Adipose tissue (tissue), 3 donors: Measurements from ENCODE around the gene NFATC3. TPM values are rescaled to one million over a fixed set of nuclear protein-coding genes. Genes with fewer than 3 reads are reported as not detected.

ENCODE experiments used
- H3K27ac ChIP-seq: one replicate; pipeline ENCODE4 v1.5.1; 2013; ENCODE audit warnings: low read depth, low read length
- WGBS, 3 donors: extraction: QIAGEN DNeasy Blood & Tissue Kit; methylation state at CpG; one replicate each; pipeline ENCODE4 v1.1.7; 2013; 5-methylcytosine and 5-hydroxymethylcytosine counted together
- polyA plus RNA-seq, 3 donors: library from polyadenylated mRNA; stranded (reverse); fragments of 200-250 nt; gene quantifications; one replicate each; pipeline ENCODE4 v1.2.3, GENCODE V29; 2013
- donor health status: healthy with polysubstance abuse.
- donor health status: Bipolar disorder and iron deficiency.
- donor health status: healthy.

NFATC3 gene
- polyA plus RNA-seq, 3 donors = 5.9 to 12.5 (median 11.2) TPM

DNA sequence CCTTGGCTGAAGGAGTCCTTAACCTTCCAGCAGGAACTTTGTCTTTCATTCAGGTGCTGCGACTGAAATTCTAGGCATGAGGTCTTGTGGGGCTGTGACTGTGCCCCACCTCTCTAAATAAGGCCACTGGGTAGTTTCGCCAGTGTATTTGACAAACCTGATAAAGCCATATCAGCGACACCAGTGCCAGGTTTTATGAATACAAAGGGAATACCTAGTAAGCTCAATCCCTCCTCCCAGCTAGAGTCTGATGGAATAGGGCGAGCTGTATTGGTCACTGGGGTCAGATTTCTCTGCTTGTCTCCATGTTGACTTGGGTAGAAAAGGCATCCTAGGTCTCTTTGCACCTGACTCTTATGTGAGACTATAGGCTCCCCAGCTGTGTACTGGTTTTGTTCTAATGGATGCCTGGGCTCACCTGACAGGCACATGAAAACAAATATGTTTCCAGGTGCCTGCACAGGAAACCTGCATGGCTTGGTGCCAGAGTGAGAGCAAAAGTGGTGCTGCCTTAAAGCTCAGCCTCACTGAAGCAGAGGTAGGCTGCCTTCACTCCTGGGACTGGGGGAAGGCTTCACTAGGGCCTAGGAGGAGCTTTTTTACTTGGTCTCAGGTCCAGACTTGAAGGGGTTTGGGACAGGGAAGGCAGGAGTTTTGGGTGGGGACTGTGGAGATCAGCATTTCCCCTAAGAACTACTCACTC is 187.5 kb downstream of the NFATC3 start:
- 39 to 95% (median 87%) methylated on average over 4 of the region's 4 CpGs for WGBS, 3 donors
- H3K27ac ChIP-seq = no peak overlapping the region

DNA sequence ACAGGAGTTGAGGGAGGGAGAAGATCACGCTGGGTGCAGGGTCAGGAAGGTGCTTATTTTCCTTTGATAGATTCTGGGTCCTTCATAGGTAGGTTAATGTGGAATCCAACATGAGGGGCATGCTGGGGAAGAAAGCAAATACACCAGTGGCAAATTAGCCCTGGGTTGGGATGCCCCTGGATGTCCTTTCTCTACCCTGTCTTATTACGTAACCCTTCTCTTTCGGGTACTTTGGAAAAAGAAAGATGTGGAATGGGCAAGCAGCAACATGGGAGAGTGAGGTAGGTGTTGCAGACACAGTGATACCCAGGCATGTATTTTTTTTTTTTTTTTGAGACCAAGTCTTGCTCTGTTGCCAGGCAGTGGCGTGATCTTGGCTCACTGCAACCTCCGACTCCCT is 188.3 kb downstream of the NFATC3 start:
- 89 to 96% (median 92%) methylated on average over 5 of the region's 5 CpGs for WGBS, 3 donors
- no peak overlapping the region for H3K27ac ChIP-seq

DNA sequence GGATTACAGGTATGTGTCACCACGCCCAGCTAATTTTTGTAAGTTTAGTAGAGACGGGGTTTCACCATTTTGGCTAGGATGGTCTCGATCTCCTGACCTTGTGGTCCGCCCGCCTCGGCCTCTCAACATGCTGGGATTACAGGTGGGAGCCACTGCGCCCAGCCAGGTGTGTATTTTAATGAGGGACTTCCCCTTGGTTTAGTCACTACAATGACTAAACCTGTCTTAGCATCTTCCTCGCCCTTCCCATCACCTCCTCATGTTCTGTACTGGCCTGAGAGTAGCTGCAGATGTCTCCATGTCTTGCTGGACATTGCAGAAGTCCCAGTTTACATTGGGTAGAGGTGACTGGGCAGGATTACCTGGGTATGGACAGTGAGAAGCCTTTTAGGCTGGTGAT is 188.7 kb downstream of the NFATC3 start:
- 95 to 96% (median 96%) methylated on average over 8 of the region's 8 CpGs for WGBS, 3 donors
- no peak overlapping the region for H3K27ac ChIP-seq

DNA sequence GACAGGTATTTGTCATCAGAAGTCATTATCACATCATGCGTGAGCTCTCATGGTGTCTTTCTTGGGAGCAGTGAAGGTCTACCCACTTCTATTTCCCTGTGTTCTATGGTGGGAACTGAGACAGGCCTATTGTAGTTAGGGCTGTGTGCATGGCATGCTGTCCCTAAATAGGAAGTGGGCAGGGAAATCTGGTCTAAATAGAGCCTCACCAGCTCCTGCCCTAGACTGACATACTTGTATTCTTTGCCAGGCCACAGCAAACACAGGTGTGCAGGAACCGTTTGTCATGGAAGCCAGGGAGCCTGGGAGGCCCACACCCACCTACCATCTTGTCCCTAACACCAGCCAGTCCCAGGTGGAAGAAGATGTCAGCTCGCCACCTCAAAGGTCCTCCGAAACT is 189.3 kb downstream of the NFATC3 start:
- 87 to 97% (median 93%) methylated on average over 4 of the region's 4 CpGs for WGBS, 3 donors

DNA sequence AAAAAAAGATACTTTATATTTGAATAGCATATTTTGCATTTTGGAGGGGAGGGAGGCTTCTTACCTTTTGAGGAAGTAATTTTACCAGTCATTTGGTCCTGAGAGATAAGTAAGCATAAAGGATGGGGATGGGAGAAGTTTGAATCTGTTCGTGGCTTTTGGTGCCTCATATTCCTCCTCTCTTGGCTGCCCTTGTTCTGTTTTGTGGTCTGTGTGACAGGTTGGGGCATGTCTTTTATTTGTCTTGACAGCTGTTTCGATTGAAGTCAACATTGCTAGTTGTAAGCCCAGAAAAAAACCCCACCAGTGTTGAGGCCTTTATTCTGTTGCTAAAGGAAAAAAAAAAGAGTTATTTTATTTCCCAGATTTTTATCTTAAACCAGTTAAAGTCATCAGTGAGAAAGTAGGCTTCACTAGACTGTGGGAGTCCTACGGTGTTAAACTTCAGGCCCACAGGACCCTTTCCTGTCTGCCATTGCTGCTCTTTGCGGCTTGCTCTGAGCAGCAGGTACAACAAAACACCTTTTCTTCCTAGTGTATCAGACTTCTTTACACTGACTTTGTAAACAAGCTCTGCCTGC is 190.5 kb downstream of the NFATC3 start:
- WGBS, 3 donors = 59 to 71% (median 63%) methylated on average over 4 of the region's 4 CpGs
- H3K27ac ChIP-seq = no peak overlapping the region

More for the DNA sequence above, 189.3 kb downstream of the NFATC3 start:
- H3K27ac ChIP-seq = no peak overlapping the region

DNA sequence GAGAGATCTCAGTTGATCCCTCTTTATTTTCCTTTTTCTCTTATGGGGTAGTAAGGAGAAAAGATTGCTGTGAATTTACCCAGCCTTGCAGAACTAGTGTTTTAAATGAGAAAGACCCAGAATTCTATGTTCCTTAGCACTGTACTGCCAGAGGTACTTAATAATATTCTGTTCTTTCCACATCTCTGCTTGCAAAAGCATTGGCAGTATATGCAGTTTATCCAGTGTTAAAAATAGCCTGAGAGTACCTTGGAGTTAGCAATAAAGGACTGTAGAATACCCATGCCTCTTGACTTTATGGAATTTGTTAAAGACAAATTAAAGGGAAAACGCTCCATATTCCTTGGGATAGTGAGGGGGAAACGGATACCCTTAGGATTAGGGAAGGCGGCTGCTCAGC is 191.1 kb downstream of the NFATC3 start:
- no peak overlapping the region for H3K27ac ChIP-seq
- WGBS, 3 donors = 75 to 80% (median 79%) methylated on average over 3 of the region's 3 CpGs

Other genes starting within 250 kb of the NFATC3 start
- gene THAP11, start 243.1 kb upstream of the NFATC3 start, polyA plus RNA-seq = 10 to 100 TPM; 11.4 to 16.4 (median 15.6) TPM
- 100 to 1,000 TPM in 2 of 3 donors, 10 to 100 TPM in 1; 63.8 to 120 (median 113) TPM for gene NUTF2, start 238.4 kb upstream of the NFATC3 start, polyA plus RNA-seq
- 10 to 100 TPM; 41.0 to 47.5 (median 44.4) TPM for gene CENPT, start 237.7 kb upstream of the NFATC3 start, polyA plus RNA-seq
- 10 to 100 TPM; 24.3 to 37.3 (median 33.8) TPM for gene EDC4, start 212.3 kb upstream of the NFATC3 start, polyA plus RNA-seq
- gene NRN1L, start 200.5 kb upstream of the NFATC3 start, polyA plus RNA-seq = 1 to 10 TPM in 1 of 3 donors, under 1 TPM in 2; 0.64 to 1.3 (median 0.89) TPM
- 10 to 100 TPM; 19.2 to 26.8 (median 23.5) TPM for gene PSKH1, start 192.1 kb upstream of the NFATC3 start, polyA plus RNA-seq
- 100 to 1,000 TPM in 1 of 3 donors, 1 to 10 TPM in 2; 1.3 to 627 (median 2.2) TPM for gene CTRL, start 153.5 kb upstream of the NFATC3 start, polyA plus RNA-seq
- 10 to 100 TPM; 69.8 to 81.9 (median 80.0) TPM for gene PSMB10, start 148.5 kb upstream of the NFATC3 start, polyA plus RNA-seq
- 10 to 100 TPM in 2 of 3 donors, 1 to 10 TPM in 1; 7.5 to 34.0 (median 18.5) TPM for gene LCAT, start 141.2 kb upstream of the NFATC3 start, polyA plus RNA-seq
- 10 to 100 TPM; 13.2 to 56.9 (median 44.4) TPM for gene SLC12A4, start 116.7 kb upstream of the NFATC3 start, polyA plus RNA-seq
- under 1 TPM in 1 of 3 donors, not detected in 2; 0.34 TPM for gene DPEP3, start 104.9 kb upstream of the NFATC3 start, polyA plus RNA-seq
- gene DPEP2, start 85.9 kb upstream of the NFATC3 start, polyA plus RNA-seq = 1 to 10 TPM in 2 of 3 donors, under 1 TPM in 1; 0.76 to 4.2 (median 3.2) TPM
- not detected for gene DPEP2NB, start 69.5 kb upstream of the NFATC3 start, polyA plus RNA-seq
- 10 to 100 TPM in 1 of 3 donors, 1 to 10 TPM in 2; 4.8 to 15.5 (median 5.5) TPM for gene DDX28, start 62.1 kb upstream of the NFATC3 start, polyA plus RNA-seq
- gene DUS2, start 62.1 kb upstream of the NFATC3 start, polyA plus RNA-seq = 1 to 10 TPM; 3.5 to 9.0 (median 8.8) TPM
- gene ESRP2, start 150.8 kb downstream of the NFATC3 start, polyA plus RNA-seq = 10 to 100 TPM in 1 of 3 donors, 1 to 10 TPM in 2; 3.0 to 23.4 (median 3.6) TPM
- 10 to 100 TPM in 1 of 3 donors, 1 to 10 TPM in 2; 7.1 to 16.2 (median 8.4) TPM for gene PLA2G15, start 160.0 kb downstream of the NFATC3 start, polyA plus RNA-seq
- gene SLC7A6, start 179.2 kb downstream of the NFATC3 start, polyA plus RNA-seq = 100 to 1,000 TPM in 1 of 3 donors, 10 to 100 TPM in 2; 17.7 to 136 (median 21.7) TPM
- 1 to 10 TPM; 4.7 to 9.2 (median 5.0) TPM for gene SLC7A6OS, start 225.6 kb downstream of the NFATC3 start, polyA plus RNA-seq
- 10 to 100 TPM; 25.3 to 58.0 (median 30.6) TPM for gene PRMT7, start 225.6 kb downstream of the NFATC3 start, polyA plus RNA-seq